ENCODE data around the gene OLA1. TPM values are rescaled to one million over a fixed set of nuclear protein-coding genes. Genes with fewer than 3 reads are reported as not detected.

OLA1 gene
- total and polyA plus RNA-seq, 2 experiments from 2014 or later: 94.0 to 150 TPM

DNA sequence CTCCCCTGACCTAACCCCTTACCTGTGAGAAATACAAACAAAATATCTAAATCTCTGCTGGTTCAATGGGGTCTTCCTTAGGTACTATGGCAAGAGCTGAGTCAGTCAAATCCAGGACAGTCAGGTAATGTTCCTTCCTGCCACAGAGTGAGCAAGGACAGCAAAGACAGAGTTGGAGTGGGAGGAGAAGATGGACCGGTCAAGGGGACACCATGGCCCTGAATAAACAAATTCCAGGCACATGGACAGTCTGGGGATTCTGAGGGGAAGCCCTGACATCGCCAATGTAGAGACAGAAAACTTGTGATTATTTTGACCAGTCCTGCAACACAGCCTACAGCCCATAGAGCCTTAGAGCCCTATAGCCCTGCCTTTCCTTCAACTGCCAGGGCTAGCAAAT lies 42.8 kb downstream of the OLA1 start:
- Histone ChIP-seq H3K4me3 (no peak overlapping the region), H3K36me3 (no peaks in the 10 kb centered on the region), H3K27me3 (no peaks in the 10 kb centered on the region), H3K9me3 (ENCODE audit: low read depth) (no peaks in the 10 kb centered on the region), H3K4me1 (ENCODE audit: low read depth) (peaks cover 10% of the 10 kb centered on the region), H3K27ac (no peak overlapping the region)
- DNase-seq (ENCODE audit: low read depth in 1 of 2, low spot score in 1 of 2): no peak
- no peak for TF ChIP-seq CTCF (IDR thresholded peaks at IDR 0.05; ENCODE audit: low read depth, low read length)

GRCh38 chr2:174202188-174202587 lies 46.1 kb downstream of the OLA1 start:
- no peak for DNase-seq (ENCODE audit: low read depth in 1 of 2, low spot score in 1 of 2)
- Histone ChIP-seq H3K9me3 (ENCODE audit: low read depth) (no peaks in the 10 kb centered on the region), H3K36me3 (no peaks in the 10 kb centered on the region), H3K27me3 (no peaks in the 10 kb centered on the region), H3K4me3 (no peak overlapping the region), H3K4me1 (ENCODE audit: low read depth) (peaks cover 4% of the 10 kb centered on the region), H3K27ac (no peak overlapping the region)
- TF ChIP-seq CTCF (IDR thresholded peaks at IDR 0.05; ENCODE audit: low read depth, low read length): no peak

GRCh38 chr2:174198846-174199564 lies 49.3 kb downstream of the OLA1 start:
- Histone ChIP-seq H3K4me3 (no peak overlapping the region), H3K27ac (no peak overlapping the region), H3K36me3 (no peaks in the 10 kb centered on the region), H3K27me3 (no peaks in the 10 kb centered on the region), H3K4me1 (ENCODE audit: low read depth) (no peaks in the 10 kb centered on the region), H3K9me3 (ENCODE audit: low read depth) (no peaks in the 10 kb centered on the region)
- no peak for DNase-seq (ENCODE audit: low read depth in 1 of 2, low spot score in 1 of 2)
- TF ChIP-seq CTCF (IDR thresholded peaks at IDR 0.05; ENCODE audit: low read depth, low read length): no peak

- Histone ChIP-seq H3K4me1 (ENCODE audit: low read depth) (no peaks in the 10 kb centered on the region), H3K4me3 (no peak overlapping the region), H3K27me3 (no peaks in the 10 kb centered on the region), H3K36me3 (no peaks in the 10 kb centered on the region), H3K9me3 (ENCODE audit: low read depth) (no peaks in the 10 kb centered on the region), H3K27ac (no peak overlapping the region)
- TF ChIP-seq CTCF (IDR thresholded peaks at IDR 0.05; ENCODE audit: low read depth, low read length): no peak
- DNase-seq (ENCODE audit: low read depth in 1 of 2, low spot score in 1 of 2): no peak
Measured at GRCh38 chr2:174195253-174195652, 53.1 kb downstream of the OLA1 start.

DNA sequence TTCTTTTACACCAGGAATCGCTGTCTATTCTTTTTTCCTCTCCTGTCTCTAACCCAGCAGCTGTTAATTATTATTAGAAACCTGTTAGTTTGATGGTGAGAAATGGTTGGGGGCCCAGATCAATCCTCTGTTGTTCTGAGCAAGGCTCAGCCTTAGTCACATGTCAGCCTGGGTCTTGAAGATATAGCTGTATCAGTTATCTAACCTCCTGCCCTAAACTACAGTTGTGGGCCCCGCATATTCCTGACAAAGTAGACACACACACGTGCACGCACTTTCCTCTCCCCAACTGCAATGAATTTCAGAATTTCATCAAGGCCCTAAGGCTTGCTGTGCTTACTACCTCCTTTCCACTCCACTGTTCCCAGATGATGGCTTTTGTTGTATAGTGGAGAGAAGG lies 54.6 kb downstream of the OLA1 start:
- Histone ChIP-seq H3K4me1 (ENCODE audit: low read depth) (no peaks in the 10 kb centered on the region), H3K27ac (no peak overlapping the region), H3K4me3 (no peak overlapping the region), H3K9me3 (ENCODE audit: low read depth) (no peaks in the 10 kb centered on the region), H3K27me3 (no peaks in the 10 kb centered on the region), H3K36me3 (no peaks in the 10 kb centered on the region)
- DNase-seq (ENCODE audit: low read depth in 1 of 2, low spot score in 1 of 2): no peak
- TF ChIP-seq CTCF (IDR thresholded peaks at IDR 0.05; ENCODE audit: low read depth, low read length): no peak

Measured in cardiac muscle cell (in vitro differentiated cells and primary cell).